Stimulated activated CD8-positive, alpha-beta memory T cell treated with anti-CD3 and anti-CD28 coated beads, Interleukin-4, amount 100 ng/mL, for 1 hour (primary cell): ENCODE data around the gene B3GNT9.
"Not testable (repeated sequence)": the region's sequence is repeated elsewhere in the genome, so short reads cannot be mapped to it uniquely, and the experiment has no call there.

Experiments
- DNase-seq, 2 donors: peaks; one replicate each; pipeline ENCODE4 v3.0.0-alpha.2; 2020; ENCODE audit warnings: low read depth in 2 of 2, low spot score in 1 of 2

B3GNT9 gene

DNA sequence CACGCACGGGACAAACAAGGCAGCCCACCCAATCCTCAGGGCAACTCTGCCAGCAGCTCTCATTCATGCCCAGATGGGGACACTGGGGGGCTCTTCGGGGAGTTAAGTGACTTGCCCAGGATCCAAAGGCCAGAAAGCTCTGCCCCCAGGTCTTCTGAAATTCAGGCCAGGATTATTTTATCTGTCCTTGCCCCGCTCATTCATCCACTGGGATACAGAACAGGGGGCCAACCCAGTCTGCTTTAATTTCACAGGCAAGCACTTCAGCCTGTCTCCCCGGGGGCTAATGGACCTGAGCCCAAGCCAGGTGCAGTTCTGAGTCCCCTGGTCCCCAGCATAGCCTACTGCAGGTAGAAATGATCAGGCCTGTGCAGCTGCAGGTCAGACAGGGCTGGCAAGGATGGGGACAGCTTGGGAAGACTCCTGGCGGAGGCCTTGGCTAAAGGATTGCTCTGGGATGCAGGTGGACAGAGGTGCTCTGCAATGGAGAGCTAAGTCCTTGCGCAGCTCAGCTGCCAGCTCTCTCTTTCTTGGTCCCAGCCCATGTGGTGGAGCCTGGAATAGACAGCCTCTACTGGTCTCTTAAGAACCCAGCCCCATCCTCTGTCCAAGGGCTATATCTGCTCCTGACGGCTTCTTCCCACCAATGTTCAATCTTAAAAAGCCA, 766 bp upstream of the B3GNT9 start:
- no peak for DNase-seq

DNA sequence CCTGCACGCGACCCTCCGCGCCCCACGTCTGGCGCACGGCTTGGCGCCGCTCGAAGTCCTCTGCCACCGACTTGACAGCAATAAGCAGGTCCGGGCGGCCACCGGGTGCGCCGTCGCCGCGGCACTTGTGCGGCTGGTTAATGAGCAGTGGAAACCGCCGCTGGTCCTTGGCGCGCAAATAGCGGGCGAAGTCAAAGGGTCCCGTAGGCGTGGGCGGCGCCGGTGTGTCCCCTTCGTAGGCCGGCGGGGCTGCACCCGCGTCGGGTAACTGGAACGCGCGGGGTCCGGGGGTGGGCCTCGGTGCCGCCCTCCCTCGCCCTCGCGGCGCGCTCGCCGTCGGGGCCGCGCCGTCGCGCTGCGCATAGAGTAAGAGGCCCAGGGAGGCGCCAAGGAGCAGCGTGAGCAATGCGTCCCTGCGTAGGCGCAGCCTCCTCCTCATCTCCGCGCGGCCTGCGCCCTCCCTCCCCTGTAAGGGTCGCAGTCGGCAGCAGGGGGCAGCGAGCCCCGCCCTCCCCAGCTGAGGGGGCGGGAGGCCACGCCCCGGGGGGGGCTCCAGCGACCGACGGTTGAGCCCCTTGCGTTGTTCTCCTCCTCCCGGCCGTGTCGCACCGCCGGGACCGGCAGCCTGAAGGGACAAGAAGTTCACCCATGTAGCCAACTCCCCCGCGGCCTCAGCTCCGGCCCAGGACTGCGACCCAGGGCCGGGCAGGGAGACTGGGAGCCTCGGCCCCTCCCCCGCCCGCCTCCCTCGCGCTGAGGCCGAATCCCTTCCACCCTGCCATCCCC, 558 bp downstream of the B3GNT9 start:
- DNase-seq: no peak

DNA sequence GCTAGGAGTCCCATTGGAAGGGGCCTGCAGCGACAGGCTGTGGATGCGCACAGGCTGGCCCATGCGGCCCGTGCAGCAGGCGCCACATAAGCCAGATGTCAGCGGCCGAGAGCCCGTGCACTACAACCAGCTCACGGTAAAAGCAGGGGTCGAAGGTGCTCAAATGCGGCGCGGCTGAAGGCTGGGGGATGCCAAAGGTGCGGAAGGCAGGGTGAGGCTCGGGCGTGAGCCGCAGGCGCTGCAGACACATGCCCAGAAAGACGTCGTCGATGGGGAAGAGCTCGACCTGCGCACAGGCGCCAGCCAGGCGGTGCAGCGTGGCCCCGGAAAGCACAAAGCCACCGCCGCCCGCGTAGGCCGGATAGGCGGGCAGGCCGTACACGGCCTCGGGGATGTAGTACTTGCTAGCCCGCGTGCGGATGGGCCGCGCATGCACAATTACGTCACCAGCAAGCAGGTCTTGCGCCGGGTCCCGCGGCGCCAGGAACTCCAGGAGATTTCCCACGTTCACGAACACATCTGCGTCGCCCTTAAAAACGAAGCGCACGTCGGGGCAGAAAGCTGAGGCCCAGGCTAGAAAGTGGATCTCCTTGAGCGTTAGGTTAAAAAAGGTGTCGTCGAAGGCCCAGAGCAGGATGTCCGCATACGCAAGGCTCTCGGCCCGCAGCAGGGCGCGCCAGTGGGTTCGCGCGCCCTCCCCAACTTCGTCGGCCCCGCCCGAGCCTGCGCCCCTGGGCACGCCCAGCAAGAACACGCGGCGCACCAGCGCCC, 1.3 kb downstream of the B3GNT9 start:
- DNase-seq: no peak

DNA sequence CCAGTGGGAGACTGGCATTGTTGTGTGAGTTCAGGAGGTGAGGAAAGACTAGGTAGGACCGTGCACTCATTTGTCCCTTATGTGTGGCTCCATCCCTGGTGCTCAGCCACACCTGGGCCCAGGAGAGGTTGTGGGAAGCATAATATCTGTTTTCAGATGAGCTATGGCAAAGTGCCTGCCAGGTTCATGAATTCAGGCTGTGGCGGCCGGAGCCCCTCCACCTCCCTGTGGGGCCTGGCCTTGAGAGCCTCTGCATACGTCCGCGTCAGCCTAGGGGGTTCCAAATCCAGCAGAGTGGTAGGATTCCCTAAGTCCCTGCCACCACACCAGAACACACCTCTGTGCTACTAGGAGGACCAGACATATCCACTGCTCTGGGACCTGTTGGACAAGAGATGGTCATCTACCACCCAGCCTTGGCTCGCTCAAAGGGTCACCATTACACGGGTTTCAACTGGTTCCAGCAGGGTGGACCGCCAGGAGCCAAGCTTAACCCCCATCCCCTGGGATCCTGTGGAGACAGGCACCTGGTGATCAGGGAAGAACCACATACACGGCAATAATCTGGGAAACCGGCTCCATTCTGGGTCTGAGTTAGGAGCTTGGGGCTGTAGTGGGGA, 2.0 kb downstream of the B3GNT9 start:
- DNase-seq: no peak

DNA sequence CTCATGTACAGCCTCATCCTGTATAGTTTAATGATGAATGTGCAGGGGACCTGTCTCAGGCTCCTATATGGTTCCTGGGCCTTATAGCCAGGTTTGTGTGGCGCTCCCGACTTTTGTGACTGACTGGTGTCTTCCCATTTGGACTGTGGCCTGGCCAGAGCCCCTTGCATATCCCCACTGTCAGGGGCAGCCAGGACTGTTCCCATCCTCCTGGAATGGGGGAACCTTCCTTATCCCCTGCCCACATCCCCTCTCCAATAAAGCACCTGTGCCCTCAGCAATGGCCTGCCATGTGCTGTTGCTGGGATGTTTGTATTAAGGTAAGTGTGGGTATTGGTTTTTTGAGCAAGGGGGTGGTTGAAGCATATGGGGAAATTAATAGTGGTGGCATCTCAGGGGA, 2.6 kb downstream of the B3GNT9 start:
- no peak for DNase-seq

DNA sequence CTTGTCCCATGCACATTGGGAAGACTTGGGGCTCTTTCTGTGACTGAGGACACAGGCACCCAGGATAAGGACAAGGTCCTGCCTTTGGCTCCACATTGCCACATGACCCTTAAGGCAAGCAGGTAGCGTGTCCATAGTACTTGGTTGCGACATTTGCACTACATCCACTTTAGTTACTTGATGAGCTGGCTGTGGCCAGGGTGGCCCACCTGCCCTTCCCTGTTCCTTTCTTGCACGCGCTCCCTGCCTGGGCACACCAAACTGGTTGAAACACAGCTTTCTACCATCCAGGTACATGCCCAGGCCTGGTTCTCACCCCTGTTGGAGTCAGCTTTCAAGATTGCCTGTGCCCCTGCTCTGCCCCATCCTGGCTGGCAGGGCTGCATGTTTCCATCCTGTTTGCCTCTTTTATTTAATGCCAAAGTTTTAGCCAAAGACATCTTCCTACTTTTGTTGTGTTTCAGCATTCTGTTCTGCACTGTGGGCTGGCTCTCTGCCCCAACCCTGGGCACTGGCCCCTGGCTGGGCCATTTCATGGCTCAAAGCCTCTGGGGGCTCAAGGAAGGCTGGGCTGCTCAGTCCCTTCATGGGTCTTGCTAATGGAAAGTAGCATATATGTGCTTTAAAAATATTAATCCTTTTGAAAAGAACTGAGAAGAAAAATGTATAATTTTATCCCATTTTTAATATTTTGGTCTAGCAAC, 3.2 kb downstream of the B3GNT9 start:
- no peak for DNase-seq

DNA sequence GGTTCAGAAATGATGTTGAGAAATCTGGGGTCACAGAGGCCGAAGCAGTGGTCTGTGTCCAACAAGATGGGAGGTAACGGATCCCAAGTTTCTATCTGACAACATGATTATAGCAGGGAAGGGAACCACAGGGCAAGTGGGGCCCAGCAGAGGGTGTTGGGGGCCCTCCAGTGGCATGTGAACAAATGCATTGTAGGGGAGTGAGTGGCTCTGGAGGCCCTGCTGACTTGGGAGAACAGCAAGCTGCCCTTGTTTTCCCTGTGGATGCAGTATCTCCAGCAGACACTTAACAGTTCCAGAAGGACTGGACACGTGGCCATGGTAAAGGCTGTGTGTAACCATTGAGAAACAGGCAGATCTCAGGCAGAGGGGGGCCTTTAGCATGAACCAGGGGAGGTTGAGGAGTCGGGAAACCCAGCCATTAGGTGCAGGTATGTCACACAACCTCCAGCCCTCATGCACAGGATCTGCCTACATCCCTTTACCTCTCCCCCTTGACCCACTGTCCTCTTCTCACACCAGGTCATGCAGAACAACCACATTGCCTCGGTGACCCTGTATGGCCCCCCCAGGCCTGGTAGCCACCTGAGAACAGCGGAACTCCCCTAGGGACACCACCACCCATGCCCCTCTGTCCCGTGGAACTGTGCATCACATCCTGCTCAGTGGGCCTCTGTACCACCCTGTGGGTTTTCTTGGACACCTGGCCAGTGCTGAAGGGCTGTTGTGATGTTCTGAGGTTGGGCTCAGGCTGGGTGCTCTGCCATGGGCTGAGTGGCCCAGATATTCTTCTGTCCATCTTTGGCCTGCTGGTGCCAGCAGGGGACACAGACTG, 4.1 kb downstream of the B3GNT9 start:
- no peak for DNase-seq

DNA sequence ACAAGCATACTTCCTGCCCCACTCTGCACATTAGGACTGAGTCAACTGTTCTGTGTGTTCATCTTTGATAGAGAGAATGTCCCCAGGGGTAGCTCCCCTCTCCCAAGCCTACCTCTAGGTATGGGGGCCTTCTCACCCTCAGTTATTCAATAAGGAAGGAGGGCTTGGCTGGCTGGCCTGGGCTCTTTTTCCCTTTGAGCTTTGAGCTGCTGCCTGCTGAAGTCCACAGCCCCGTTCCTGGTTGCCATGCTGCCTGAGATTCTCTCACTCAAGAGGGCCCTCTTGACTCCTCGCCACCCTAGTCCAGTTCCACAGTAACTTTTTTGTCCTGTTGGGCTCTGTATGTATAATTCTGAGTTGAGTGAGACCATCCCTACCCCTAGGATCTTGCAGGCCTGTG, 5.1 kb downstream of the B3GNT9 start:
- no peak for DNase-seq

DNA sequence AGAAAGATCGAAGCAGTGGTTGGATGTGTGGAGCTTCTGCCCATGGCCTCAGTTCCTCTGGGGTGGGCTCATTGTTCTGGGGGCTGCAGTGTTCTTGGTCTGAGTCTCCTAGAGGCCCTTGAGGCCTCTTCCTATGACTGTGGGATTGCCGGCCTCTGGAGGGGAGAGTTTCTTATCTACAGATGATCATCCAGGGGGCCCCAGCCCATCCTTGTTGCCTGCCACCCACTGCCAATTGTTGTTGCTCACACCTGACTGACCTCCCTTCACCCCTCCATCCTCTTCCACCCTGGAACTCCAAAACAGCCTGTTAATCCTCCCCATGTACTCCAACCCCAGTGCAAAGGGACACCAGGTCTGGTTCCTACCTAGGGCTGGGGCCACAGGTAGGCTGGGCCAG, 5.9 kb downstream of the B3GNT9 start:
- no peak for DNase-seq

DNA sequence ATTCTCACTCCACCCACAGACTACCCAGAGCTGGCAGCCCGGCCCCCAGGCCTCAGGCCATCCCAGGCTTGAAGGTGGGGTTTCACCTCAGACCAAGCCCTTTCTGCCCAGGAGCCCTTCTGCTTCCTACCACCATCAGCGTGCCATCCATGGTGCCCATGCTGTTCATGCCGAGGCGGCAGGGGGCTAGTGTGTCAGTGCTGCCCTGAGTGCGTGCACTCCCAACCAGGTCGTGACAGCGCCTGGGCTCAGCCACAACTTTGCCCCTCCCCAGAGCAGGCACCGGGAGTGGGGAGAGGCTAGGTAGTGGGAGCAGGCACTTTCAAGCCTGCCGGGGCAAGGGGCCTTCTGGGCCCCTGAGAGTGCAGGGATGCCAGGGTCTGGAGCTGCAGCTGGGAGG, 8.5 kb downstream of the B3GNT9 start:
- DNase-seq: no peak

DNA sequence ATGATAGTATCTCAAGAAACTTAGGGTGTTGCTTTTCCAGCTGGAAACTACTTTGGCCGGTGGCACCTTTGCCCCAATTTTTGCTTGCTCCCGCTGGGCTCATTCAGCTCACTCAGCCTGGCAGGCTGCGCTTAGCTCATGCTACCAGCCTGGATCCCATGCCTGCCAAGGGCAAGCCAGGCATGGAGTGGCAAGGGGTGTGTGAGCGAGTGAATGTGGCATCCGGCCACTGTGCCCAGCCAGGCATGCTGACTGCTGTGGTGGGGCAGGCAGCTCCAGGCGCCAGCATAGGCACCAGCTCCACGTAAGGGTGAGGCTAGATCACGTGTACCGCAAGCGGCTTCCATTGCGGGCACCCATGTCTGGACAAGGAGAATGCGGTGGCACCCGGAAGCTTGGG, 9.4 kb downstream of the B3GNT9 start:
- DNase-seq: no peak

DNA sequence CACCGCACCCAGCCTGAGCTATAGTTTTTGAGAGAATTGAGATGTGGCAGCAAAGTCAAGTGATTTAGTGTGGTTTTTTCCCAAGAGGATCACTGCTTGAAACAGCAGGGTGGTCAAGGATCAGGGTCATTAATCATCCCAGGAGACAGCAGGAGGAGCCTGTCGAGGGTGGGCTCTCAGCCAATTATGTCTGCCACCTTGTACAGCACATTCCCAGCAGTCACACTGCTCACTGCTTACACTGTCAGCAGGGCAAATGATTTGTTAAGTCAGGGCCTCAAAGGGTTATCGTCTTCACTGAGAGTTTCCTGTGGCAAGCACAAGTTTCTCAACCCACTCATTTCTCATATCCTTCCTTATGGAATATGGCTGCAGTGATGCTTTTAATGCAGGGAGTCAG, 13.2 kb downstream of the B3GNT9 start:
- DNase-seq: no peak

DNA sequence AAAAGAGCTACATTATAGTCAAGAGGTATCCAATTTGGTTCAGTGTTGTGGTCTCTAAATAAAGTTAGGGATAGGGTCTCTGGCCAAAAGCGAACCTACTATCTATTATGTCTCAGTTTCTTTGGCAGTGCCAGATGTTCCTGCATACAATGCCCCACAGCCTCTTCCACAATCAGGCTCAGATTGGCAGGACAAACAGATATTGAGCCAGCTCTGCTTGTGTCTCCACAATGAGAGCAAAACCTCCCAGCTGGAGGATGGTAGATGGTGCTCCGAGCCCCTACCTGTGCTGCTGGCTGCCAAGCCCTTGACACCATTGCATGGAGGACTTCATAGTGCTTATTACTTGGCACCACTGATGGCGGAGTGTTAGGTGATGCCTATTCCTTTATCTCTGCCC, 21.4 kb downstream of the B3GNT9 start:
- no peak for DNase-seq

DNA sequence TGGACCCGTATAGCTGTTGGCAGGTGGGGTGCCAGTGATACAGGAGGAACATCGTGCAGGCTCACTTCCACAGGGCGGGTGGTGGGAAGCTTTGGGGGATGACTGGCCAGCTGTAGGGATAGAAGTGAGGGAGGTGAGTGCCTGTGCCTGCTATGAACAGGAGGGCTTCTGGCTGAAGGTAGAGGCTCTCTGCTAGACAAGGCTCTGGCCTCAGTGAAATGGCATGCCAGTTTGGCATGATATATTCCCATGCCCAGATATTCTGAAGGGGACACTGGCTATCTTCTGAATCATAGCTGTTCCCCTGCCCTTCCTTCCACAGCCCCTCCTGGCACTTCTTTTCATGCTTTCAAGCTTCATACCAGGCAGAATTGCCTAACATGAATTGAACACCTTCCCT, 21.9 kb downstream of the B3GNT9 start:
- no peak for DNase-seq

DNA sequence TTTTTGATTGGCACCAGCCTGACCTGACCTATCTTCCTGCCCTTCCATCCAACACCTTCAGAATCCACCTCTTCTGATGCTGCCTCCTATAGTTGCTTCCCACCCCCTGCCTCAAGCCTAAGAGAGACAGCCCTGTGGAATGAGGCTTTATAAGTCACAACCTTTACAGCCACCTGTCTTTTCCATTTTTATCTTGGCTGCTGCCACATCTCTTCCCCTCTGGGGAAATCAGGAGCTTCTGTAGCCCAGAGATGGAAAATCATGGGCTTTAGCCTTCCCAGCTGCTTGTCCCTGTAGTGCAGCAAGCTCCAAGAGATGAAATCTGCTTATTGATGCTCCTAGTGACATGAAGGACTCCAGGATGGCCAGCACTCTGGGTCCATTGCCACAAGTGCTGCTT, 22.4 kb downstream of the B3GNT9 start:
- no peak for DNase-seq

DNA sequence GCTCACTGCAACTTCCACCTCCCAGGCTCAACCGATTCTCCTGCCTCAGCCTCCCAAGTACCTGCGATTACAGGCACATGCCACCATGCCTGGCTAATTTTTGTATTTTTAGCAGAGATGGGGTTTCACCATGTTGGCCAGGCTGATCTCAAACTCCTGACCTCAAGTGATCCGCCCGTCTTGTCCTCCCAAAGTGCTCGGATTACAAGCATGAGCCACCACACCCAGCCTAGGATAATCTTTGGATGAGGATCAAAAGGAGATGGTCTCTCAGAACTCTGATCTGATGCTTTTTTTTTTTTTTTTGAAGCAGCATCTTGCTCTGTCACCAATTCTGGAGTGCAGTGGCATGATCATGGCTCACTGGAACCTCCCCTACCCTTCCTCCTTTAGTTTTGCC, 28.0 kb downstream of the B3GNT9 start:
- not testable (repeated sequence) for DNase-seq

DNA sequence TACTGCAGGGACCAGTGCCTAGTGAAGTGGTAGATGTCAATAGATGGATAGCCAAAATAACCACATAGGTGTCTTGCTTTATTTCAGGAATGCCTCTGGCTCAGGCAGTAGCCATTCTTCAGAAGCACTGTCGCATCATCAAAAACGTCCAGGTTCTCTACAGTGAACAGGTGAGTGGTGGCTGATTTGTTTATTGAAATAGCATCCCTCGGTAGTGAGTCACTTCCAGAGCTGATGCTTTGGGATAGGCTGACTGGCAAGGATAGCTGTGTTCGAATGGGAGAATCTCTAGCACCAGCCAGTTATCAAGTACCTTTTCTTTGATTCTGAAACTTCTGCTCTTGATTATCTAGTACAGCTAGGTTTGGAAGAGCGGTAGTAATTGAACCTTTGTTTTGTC, 30.8 kb downstream of the B3GNT9 start:
- DNase-seq: no peak

DNA sequence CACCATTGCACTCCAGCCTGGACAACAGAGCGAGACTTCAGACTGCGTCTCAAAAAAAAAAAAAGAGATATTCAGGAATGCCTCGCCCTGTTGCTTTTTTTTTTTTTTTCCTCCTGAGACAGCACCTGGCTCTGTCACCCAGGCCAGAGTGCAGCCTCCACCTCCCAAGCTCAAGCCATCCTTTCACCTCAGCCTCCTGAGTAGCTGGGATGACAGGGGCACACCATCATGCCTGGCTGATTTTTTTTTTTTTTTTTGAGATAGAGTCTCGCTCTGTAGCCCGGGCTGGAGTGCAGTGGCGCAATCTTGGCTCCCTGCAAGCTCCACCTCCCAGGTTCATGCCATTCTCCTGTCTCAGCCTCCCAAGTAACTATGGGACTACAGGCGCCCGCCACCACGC, 33.1 kb downstream of the B3GNT9 start:
- DNase-seq: no peak

DNA sequence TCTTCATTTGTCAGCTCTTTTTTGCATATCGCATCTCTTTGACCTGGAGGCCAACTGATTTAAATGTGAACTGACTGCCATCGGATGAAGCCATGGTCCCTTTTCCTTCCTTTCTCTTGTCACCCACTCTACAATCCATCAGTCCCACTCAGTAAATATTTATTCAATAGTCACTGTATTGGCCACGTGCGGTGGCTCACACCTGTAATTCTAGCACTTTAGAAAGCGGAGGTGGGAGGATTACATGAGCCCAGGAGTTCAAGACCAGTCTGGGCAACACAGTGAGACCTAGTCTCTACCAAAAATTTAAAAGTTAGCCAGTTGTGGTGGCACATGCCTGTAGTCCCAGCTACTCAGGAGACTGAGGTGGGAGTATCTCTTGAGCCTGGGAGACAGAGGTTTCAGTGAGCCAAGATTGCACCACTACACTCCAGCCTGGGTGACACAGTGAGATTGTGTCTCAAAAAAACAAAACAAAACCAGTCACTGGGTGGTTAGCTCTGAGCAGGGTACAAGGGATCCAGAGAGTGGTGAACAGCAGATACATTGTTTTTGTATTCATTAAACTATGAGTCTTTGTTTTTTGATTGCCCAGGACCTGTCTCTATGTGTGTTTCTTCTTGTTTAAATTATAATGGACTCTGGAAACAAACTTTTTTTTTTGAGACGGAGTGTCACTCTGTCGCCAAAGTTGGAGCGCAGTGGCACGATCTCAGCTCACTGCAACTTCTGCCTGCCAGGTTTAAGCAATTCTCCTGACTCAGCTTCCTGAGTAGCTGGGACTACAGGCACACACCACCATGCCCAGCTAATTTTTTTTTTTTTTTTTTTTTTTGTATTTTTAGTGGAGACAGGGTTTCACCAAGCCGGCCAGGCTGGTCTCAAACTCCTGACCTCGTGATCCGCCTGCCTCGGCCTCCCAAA, 34.1 kb downstream of the B3GNT9 start:
- DNase-seq: no peak
